Lung (tissue), 12 donors: ENCODE measurements around the gene ANKRD18B. TPM values are rescaled to one million over a fixed set of nuclear protein-coding genes. Genes with fewer than 3 reads are reported as not detected.
"Not testable (repeated sequence)": the region's sequence is repeated elsewhere in the genome, so short reads cannot be mapped to it uniquely, and the experiment has no call there.

ENCODE experiments used
- ATAC-seq: fragments of 200-7000 bp; cut with Tn5 transposase; one replicate; pipeline ENCODE4 v1.9.1; 2020; ENCODE audit warnings: moderate number of reproducible peaks; ENCODE audit not compliant: insufficient read depth, low FRiP score
- DNase-seq, 3 donors: peaks; one replicate each; pipeline ENCODE4 v3.0.0-alpha.2; 2013 to 2017
- H3K27ac ChIP-seq, 2 donors: one replicate each; pipeline ENCODE4 v1.5.1; 2013; ENCODE audit warnings: mild to moderate bottlenecking in 2 of 2, moderate library complexity in 2 of 2, control low read depth in 1 of 2, inconsistent platforms in 1 of 2, low read depth in 1 of 2, low read length in 1 of 2
- H3K27me3 ChIP-seq, 3 donors: one replicate each; pipeline ENCODE4 v1.5.1; 2013; ENCODE audit warnings: low read length in 2 of 3; ENCODE audit not compliant: control insufficient read depth in 3 of 3, insufficient read depth in 3 of 3
- H3K36me3 ChIP-seq, 4 donors: one replicate each; pipeline ENCODE4 v1.5.1; 2013; ENCODE audit warnings: low read length in 4 of 4, mild to moderate bottlenecking in 1 of 4, moderate library complexity in 1 of 4; ENCODE audit not compliant: control insufficient read depth in 4 of 4, insufficient read depth in 4 of 4
- H3K4me1 ChIP-seq, 5 donors: one replicate each; pipeline ENCODE4 v1.5.1; 2013; ENCODE audit warnings: low read length in 5 of 5, mild to moderate bottlenecking in 2 of 5, moderate library complexity in 1 of 5; ENCODE audit not compliant: control insufficient read depth in 5 of 5, insufficient read depth in 5 of 5
- H3K4me3 ChIP-seq: one replicate; pipeline ENCODE4 v1.5.1; 2013; ENCODE audit warnings: mild to moderate bottlenecking, control low read depth, moderate library complexity
- H3K9ac ChIP-seq, 2 donors: one replicate each; pipeline ENCODE4 v1.5.1; 2013; ENCODE audit warnings: low read length in 2 of 2, control low read depth in 1 of 2; ENCODE audit not compliant: insufficient read depth in 1 of 2
- H3K9me3 ChIP-seq, 4 donors: one replicate each; pipeline ENCODE4 v1.5.1; 2013; ENCODE audit warnings: low read length in 3 of 4, mild to moderate bottlenecking in 1 of 4, moderate library complexity in 1 of 4; ENCODE audit not compliant: control insufficient read depth in 4 of 4, insufficient read depth in 3 of 4
- WGBS, 2 donors: extraction: QIAGEN DNeasy Blood & Tissue Kit; methylation state at CpG; one replicate each; pipeline ENCODE4 v1.1.7; 2013; 5-methylcytosine and 5-hydroxymethylcytosine counted together
- polyA plus RNA-seq, 2 donors: library from polyadenylated mRNA; stranded (reverse); fragments of 200-250 nt; gene quantifications; one replicate each; pipeline ENCODE4 v1.2.1, GENCODE V29; 2013
- total RNA-seq, 2 donors: library from RNA; depleted of rRNA in 1 of 2; stranded (reverse); fragments of >200 nt in 1 of 2; gene quantifications; one replicate each; pipeline ENCODE4 v1.2.1, GENCODE V29; 2014 to 2021
- TF ChIP-seq, protein P1 (sequence below): IDR thresholded peaks from 2 replicates; pipeline ENCODE4 v1.5.1; 2012; ENCODE audit warnings: mild to moderate bottlenecking; ENCODE audit errors: control extremely low read depth, extremely low read depth
- donor health status: control.
- donor health status: control.
- donor health status: Bipolar disorder and iron deficiency.
- donor health status: healthy.
- donor health status: DM: yes; HTN: yes; CAD: no.

The ANKRD18B gene
- total and polyA plus RNA-seq, 4 donors: 0.27 to 2.2 (median 0.79) TPM

DNA sequence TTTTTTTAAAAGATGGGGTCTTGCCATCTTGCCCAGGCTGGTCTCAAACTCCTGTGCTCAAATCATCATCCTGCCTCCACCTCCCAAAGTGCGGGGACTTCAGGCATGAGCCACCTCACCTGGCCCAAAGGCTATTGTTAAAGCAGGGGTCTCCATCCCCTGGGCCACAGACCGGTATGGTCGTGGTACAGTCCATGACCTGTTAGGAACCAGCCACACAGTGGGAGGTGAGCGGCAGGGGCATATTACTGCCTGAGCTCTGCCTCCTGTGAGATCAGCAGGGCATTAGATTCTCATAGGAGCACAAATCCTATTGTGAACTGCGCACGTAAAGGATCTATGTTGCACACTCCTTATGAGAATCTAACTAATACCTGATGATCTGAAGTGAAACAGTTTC, 43.1 kb upstream of the ANKRD18B start:
- TF ChIP-seq, protein P1, sequence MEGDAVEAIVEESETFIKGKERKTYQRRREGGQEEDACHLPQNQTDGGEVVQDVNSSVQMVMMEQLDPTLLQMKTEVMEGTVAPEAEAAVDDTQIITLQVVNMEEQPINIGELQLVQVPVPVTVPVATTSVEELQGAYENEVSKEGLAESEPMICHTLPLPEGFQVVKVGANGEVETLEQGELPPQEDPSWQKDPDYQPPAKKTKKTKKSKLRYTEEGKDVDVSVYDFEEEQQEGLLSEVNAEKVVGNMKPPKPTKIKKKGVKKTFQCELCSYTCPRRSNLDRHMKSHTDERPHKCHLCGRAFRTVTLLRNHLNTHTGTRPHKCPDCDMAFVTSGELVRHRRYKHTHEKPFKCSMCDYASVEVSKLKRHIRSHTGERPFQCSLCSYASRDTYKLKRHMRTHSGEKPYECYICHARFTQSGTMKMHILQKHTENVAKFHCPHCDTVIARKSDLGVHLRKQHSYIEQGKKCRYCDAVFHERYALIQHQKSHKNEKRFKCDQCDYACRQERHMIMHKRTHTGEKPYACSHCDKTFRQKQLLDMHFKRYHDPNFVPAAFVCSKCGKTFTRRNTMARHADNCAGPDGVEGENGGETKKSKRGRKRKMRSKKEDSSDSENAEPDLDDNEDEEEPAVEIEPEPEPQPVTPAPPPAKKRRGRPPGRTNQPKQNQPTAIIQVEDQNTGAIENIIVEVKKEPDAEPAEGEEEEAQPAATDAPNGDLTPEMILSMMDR: no peak
- Histone ChIP-seq H3K4me1 (no peaks in the 10 kb centered on the region), H3K36me3 (peaks cover 0 to 3% (median 0%) of the 10 kb centered on the region in 4 donors), H3K4me3 (no peak overlapping the region), H3K9me3 (no peaks in the 10 kb centered on the region), H3K9ac (no peak overlapping the region), H3K27me3 (no peaks in the 10 kb centered on the region), H3K27ac (no peak overlapping the region)
- WGBS, 2 donors: 94 to 98% methylated on average over 6 of the region's 6 CpGs
- ATAC-seq: no peak
- no peak for DNase-seq

DNA sequence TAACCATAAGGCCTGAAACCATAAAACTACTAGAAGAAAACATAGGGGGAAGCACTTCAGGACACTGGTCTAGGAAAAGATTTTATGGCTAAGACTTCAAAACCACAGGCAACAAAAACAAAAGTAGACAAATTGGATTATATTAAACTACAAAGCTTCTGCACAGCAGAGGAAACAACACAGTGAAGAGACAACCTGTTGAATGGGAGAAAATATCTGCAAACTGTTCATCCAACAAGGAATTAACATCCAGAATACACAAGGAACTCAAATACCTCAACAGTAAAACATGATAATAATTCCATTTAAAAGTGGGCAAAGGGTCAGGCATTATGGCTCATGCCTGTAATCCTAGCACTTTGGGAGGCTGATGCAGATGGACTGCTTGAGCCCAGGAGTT, 38.7 kb upstream of the ANKRD18B start:
- not testable (repeated sequence) for H3K9ac ChIP-seq, ATAC-seq, DNase-seq, H3K27me3 ChIP-seq, H3K4me1 ChIP-seq, H3K27ac ChIP-seq, H3K4me3 ChIP-seq, H3K36me3 ChIP-seq, H3K9me3 ChIP-seq

DNA sequence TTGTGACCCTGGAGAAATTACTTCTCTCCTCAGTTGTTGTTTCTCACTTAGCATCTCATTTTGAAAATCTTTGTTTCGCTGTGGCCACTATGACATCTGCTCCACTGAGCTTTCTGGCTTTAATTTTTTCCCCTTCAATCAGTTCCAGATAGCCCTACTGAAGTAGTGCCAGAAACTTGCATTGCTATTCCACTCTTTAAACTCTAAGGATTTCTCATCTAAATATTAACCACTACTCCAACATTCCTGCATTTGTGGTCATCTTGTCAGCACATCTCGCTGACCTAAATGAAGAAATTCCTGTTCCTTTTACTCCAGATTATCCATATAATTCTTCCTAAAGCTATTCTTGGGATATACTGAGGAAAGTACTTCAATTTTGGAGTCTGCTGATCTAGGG, 35.0 kb upstream of the ANKRD18B start:
- Histone ChIP-seq H3K9me3 (no peaks in the 10 kb centered on the region), H3K27ac (no peak overlapping the region), H3K27me3 (no peaks in the 10 kb centered on the region), H3K4me1 (no peaks in the 10 kb centered on the region), H3K9ac (no peak overlapping the region), H3K4me3 (no peak overlapping the region), H3K36me3 (no peaks in the 10 kb centered on the region)
- ATAC-seq (no peak), DNase-seq (no peak)
- TF ChIP-seq, protein P1: no peak
- WGBS, 2 donors: 71 to 75% methylated on average over 2 of the region's 2 CpGs

DNA sequence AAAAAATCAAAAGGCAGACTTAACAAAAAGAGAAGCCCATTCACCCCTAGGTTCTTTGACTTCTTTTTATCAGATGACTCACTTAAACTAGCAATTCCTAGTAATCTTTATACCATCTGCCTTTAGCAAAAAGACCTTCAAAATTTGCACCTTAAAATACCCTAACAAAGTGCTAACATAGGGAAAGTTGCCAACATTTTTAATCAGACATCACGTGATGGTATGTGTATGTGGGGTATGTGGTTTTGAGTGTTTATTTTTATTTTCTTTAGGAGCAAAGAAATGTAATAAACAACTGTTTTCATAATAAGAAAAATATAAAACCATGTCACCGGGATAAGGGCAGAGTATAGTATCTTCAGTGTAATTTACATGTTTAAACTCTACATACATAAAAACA, 30.2 kb upstream of the ANKRD18B start:
- H3K27me3 ChIP-seq, H3K9me3 ChIP-seq, ATAC-seq, H3K9ac ChIP-seq, H3K4me3 ChIP-seq, H3K4me1 ChIP-seq, H3K27ac ChIP-seq, H3K36me3 ChIP-seq, DNase-seq: not testable (repeated sequence)
- WGBS, 2 donors: 46 to 77% methylated on average over 2 of the region's 2 CpGs

DNA sequence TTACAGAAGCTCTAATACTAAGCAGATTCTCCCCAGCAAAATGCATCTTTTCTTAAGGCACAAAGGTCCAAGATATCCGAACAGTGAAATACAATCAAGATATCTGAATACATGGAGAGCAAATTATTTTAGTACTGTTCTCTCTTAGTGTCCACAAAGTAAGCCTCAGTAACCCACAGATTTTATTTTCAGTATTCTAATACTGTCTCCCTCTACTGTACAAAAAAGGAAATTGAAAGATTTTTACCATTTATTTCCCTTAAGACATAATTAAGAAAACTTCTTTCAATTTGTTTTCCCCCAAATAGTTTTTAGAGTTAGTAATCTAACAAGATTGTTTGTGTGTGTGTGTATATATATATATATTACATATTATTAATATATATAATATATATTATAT, 25.7 kb upstream of the ANKRD18B start:
- 96 to 100% methylated on average over 1 of the region's 1 CpG for WGBS, 2 donors
- Histone ChIP-seq H3K27me3 (no peaks in the 10 kb centered on the region), H3K4me3 (no peak overlapping the region), H3K27ac (no peak overlapping the region), H3K9ac (no peak overlapping the region), H3K36me3 (no peaks in the 10 kb centered on the region), H3K4me1 (no peaks in the 10 kb centered on the region), H3K9me3 (no peaks in the 10 kb centered on the region)
- TF ChIP-seq, protein P1: no peak
- ATAC-seq: no peak
- peak in 1 of 3 donors; percentile 29 for DNase-seq
